HG03175 (cell line): ENCODE data around the gene CACNG5.

Experiments
- ATAC-seq: cut with Tn5 transposase; IDR thresholded peaks from one replicate; pipeline ENCODE4 v1.9.1; 2021; ENCODE audit warnings: mild to moderate bottlenecking, moderate library complexity; ENCODE audit not compliant: unreplicated experiment

The CACNG5 gene

DNA sequence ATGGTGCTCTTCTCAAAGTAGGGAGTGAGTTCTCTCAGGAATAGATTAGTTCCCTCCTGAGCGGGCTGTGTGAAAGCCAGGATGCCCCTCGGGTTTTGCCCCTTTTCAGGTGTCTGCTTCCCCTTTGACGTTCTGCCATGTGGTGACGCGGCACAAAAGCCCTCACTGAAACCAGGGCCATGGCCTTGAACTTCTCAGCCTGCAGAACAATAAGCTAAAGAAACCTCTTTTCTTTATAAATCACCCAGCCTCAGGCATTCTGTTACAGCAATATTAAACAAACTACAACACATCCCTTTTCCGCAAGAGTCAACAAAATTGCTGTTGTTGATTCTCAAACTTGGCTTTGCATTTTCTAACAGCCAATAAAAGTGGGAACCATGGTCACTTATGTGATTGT is 15.5 kb upstream of the CACNG5 start:
- no peak for ATAC-seq

- ATAC-seq = no peak
Observed at GRCh38 chr17:66822009-66822408, 12.9 kb upstream of the CACNG5 start.

GRCh38 chr17:66826856-66827255 is 8.1 kb upstream of the CACNG5 start:
- ATAC-seq = no peak

DNA sequence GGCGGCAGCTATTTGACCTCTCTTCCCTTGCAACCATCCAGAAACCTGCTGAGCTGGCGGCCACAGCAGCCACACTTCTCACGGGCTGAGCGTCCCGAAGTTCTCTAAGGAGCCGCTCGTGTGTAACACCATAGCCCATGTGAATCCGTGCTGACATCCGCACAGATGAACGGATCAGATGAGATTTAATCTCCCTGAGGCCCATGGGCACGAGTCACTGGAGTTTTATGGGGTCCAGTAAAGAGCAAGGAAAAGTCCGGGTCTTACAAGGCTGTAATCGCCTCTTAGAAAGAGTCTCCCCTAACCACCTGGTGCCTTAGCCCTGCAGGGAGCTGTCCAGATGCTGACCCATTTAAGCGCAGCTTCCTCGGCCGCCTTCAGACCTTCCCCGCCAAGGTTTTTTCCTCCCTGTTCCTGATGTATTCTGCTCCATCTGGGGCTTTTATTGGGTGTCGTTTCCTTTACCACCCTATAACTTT is 5.5 kb upstream of the CACNG5 start:
- ATAC-seq = no peak

DNA sequence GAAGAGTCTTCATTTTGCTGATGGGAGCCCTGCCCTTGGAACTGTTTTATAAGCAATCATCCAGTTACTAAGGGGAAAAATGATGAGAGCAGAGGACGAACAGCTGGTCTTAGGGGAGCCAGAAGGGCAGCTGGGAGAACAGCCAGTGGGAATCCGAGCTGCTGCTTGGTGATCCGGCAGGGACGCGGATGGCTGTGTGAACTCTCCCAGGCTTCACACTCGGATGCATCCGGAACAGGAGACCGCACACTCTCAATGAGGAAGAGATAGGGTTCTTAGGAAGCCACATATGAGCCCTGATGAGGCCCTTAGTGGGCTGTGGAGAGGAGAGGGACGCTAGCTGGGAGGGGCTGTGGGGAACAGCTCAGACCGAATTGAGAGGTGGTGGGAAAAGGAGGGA is 5.0 kb upstream of the CACNG5 start:
- no peak for ATAC-seq

- ATAC-seq = no peak
Observed at GRCh38 chr17:66830451-66830850, 4.5 kb upstream of the CACNG5 start.

DNA sequence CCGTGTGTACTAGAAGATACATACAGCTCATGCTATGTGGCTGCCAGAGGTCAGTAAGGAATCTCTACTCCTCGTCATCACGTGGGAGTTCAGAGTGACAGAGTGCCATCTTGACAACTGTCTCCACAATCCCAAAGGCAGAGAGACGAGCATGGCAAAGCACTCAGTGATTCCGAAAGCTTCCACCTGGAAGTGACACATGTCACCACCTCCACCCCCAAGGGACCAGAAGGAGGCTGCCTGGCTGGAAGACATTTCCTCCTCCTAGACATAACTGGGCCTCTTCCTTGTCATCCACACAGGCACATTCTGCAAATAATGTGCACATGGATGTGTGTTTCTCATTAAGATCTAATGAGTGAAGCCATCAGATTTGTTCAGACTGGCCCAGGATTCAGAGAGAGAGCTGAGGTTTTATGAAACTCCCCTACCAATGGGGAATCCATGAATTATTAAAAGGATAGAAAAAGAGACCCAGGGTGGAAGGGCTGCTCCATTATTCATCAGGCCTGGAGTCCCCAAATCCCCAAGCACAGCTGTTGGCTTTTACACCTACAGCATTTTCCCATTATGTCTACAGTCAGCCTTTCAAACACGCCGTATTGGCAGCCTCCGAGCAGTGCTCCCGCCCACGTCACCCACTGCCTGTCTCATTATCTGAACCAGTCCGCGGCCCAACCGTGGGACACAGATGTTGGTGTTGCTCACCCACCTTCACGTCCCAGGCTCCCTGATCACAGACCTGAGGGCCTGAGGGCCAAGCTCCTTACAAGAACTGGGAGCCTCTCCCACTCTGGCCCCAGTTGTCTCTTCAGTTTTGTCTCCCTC is 3.3 kb upstream of the CACNG5 start:
- ATAC-seq = no peak

DNA sequence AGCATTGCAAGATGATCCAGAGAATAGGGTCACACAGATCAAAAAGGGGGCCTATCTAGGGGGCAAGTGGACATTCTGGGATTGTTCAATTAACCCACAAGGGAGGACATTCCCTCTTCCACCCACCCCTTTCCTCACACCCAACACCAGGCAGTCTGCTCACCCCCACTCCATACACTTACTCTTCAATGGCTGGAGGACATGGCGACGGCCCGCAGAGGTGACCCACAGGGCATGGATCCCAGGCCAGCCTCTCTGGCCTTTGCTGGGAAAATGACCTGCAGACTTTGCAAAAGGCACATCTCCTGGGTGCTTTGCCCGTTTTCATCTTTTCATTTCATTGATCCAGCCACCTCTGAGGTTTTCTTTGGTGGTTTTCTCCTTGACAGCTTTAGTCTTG is 1.7 kb upstream of the CACNG5 start:
- ATAC-seq = no peak

DNA sequence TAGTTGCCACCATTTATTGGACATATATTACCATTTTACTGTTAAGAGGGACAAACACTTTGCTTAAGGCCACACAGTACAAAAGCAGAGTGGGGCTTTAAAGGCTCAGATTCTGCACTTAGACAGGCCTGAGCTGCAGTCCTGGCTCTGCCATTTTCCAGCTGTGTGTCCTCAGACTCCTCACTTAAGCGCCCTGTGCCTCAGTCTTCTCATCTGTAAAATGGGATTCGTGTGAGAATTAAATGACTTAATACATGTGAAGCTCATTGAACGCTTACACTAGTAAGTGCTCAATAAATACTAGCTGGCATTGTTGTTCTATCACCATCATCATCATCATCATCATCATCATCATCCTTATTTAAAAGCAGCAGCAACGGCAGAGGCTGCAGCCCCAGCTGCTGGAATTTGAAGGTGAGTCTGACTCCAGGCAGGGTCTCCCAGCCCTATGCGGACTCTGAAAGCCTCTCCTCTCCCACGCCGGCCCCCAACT is 445 bp upstream of the CACNG5 start:
- no peak for ATAC-seq

GRCh38 chr17:66835476-66835875 is 559 bp downstream of the CACNG5 start:
- no peak for ATAC-seq

- no peak for ATAC-seq
Observed at GRCh38 chr17:66836063-66837005, 1.4 kb downstream of the CACNG5 start.

GRCh38 chr17:66837226-66837625 is 2.3 kb downstream of the CACNG5 start:
- ATAC-seq = no peak

DNA sequence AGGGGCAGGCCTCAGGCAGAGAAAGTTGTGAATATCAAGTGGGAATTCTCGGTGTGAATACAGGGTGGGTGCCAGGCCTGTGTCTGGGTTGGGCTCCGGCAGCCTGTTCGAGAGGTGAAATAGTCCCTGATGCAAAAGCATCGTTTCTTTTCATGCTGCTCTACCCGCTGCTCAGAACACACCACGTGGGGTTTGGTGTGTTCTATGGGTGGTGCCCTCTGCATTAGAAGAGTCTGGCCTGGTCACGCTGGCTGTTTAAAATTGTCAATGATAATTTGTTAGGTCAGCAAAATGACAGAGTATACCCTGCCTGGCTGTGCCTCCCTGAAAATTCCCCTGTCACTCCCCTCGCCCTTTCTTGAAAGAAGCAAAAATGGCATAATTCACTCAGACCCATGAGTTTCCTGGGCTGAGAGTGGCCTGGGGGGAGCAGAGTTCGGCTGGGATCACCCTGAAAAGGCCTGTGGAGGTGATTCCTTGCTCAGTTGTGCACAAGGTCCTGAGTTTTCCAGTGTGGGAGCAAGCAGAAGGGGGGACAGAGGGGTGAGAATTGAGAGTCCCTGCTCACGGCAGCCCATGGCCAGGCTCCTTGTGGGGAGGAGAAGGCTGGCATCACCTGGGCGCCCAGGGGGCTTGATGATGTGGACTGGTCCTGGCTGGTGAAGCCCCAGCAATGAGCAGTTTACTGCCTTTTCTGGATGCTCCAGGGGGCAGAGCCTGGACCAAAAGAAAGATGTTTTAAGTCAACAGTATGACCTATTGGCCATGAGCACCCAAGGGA is 3.2 kb downstream of the CACNG5 start:
- ATAC-seq = no peak

GRCh38 chr17:66839616-66840015 is 4.7 kb downstream of the CACNG5 start:
- no peak for ATAC-seq

- no peak for ATAC-seq
Observed at GRCh38 chr17:66840061-66840460, 5.1 kb downstream of the CACNG5 start.

- ATAC-seq = no peak
Observed at GRCh38 chr17:66841328-66841727, 6.4 kb downstream of the CACNG5 start.

- ATAC-seq = no peak
Observed at GRCh38 chr17:66841744-66842143, 6.8 kb downstream of the CACNG5 start.

DNA sequence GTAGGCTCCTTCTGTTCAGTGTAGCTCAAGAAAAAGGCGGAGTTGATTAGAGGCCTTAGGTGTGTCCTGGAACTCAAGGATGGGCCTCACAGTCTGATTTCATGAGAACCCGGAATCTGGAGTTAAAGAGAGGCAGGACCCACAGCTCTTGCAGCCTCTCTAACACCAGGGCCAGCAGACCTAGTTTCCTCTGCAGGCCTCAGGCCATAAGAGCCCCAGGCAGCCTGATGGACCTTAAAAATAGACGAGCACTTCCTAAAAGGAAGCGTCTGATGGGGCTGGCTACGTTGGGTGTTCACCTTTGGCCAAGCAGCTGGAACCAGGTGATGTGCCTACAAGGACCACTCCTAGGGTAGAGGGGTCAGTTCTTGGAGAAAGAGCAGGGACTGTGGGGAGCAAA is 7.6 kb downstream of the CACNG5 start:
- ATAC-seq = no peak

DNA sequence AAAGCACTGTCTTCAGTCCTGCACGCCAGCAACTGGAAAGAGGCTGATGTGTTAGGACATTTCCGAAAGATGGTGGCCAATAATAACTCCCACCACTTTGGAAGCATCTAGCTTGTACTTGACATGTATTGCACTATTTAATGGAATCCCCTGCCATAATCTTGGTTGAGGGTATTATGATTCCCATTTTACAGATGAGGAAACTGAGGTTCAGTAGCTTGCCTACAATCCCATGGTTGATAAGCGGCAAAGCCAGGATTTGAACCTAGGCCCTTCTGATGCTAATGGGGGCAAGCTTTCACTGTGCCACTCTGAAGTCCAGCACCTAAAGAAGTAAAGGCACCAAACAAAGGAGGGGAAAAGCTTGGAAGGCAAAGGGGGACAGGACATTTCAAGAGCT is 8.0 kb downstream of the CACNG5 start:
- no peak for ATAC-seq

- no peak for ATAC-seq
Observed at GRCh38 chr17:66843627-66844026, 8.7 kb downstream of the CACNG5 start.

DNA sequence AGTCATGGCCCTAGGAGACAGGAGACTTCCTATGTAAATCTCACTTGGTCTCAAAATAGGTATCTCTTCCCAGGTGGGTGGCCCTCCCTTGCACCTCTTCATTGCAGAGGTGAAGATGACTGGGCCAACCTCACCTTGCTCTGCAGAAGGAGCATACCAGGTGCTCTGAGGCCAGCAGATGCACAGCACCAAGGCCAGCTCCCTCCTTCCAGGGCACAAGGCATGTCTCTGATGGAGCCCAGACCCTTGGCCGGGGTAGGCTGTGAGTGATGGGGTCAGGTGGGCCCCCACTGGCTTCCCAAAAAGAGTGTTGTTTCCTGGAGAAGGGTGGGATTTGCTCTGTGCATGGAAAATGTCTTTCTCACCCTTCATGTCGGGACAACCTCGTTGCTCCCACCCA is 12.8 kb downstream of the CACNG5 start:
- ATAC-seq = no peak
